Germinal center (tissue), 1 donor: ENCODE data around the gene DTNB.
"Not testable (repeated sequence)": the region's sequence is repeated elsewhere in the genome, so short reads cannot be mapped to it uniquely, and the experiment has no call there.

Experiments used
- DNase-seq: peaks from one replicate; pipeline ENCODE4 v3.0.0; 2012; ENCODE audit warnings: mixed read lengths, low spot score

DTNB gene

DNA sequence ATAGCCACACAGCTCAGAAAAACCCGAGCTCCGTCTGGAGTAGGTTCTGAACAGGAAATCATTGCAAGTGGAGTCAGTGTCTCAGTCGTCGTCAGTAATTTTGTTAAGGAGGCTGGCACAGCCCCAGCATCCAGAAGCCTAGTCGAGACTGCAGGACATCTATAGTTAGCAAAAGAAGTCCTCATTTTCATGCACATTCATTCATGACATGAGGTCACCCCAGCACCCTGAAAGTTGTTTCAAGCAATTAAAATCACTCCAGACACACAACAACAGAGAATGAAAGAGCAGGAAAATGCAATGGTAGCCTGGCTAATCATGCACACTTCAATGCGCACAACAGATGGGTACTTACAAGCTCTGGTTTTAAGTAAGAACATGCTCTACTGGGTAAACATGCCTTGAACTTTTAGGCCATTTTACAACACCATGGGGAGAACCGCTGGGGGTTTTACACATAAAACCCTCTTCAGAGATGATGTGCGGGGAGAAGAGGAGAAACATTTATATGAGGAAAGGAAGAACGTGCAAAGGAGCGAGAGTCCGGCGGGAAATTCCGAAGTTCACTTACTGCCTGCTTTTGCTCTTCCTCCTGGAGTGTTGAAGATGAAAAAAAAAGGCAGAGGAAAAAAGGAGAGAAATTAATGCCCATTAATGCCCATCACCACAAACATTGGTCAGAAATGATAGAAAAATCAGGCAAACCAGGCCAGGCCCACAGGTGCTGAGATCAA, 254.3 kb downstream of the DTNB start:
- DNase-seq, result peak; percentile 31

DNA sequence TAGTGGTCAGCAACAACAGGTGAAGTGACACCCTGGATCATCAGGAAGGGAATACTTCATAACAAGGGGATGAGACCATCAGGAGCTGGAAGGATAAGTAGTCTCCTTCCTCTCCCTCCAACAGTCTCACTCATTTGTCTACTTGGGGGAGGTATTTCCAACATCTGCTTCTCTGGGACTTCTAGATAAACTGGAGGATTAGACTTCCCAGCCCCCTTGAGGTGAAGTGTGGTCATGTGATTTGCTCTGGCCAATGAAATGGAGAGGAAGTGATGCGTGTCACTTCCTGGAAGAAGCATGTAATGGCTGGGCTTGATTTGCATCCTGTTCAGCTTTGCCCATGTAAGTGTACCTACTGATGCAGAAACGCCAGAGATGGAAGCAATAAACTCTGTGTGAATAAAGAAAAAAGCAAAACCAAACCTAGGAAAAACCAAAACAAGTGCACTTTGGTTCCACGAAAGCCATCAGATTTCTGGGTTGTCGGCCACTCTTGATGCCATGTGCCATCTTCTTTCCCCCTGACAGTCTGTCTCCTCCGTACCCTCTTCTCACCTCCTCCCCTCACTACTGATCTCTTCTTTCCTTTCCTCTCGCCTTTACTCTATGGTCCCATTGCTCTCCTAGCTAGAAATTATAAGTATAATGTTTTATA, 255.5 kb downstream of the DTNB start:
- peak; percentile 81 for DNase-seq

DNA sequence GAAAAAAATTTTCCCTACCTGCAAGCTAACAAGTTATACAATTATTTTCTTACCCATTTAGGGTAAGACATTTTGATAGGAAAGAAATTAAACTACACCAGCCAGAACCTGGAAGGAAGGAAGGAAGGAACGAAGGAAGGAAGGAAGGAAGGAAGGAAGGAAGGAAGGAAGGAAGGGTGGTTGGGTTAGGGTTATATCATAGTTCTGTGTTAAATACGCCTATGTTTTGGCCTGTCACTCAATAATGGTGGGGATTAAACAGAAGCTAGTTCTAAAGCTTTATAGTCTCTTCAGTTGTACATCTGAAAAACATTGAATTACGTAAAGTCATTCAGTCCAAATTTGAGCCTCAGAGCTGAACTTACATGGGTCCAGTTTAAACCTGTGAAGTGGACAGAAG, 256.7 kb downstream of the DTNB start:
- DNase-seq, result no peak

DNA sequence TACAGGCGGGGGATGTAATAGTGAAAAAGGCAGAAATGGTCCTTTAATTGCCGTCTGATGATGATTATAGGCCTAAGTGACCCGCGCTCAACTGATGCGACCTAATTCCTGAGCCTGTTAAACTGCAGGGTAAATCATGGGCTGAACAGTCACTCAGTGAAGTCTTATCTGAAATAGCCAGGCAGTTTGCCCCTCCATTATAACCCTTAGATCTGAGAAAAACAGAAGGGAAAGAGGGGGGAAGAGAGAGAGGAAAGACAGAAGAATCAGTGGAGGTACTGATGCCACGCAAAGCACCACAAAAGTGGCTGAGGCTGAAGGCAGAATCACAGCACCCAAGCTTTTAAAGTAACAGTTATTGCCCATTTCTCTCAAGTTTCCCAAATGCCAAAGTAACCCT, 258.6 kb downstream of the DTNB start:
- DNase-seq, result no peak

DNA sequence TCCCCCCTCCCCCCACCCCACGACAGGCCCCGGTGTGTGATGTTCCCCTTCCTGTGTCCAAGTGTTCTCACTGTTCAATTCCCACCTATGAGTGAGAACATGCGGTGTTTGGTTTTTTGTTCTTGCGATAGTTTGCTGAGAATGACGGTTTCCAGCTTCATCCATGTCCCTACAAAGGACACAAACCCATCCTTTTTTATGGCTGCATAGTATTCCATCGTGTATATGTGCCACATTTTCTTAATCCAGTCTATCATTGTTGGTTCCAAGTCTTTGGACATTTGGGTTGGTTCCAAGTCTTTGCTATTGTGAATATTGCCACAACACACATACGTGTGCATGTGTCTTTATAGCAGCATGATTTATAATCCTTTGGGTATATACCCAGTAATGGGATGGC, 260.0 kb downstream of the DTNB start:
- DNase-seq, result not testable (repeated sequence)

DNA sequence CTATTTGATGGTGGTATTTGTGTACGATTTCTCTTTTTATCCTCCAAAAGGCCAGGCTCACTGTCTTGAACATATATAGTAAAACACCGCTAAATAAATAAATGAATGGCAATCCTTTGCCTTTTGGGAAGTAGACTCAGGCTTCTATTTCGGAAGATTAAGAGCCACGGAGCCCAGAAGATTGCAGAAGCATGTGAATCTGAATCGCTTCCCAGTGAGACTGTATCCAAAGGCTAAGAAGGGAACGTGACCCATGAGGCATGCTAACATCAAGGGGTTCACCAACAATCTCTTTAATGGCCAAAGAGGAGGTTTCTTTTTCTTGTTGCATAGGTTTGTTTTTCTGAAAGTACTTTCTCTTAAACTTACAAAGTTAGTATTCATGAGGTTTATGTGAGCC, 261.6 kb downstream of the DTNB start:
- DNase-seq, result no peak

DNA sequence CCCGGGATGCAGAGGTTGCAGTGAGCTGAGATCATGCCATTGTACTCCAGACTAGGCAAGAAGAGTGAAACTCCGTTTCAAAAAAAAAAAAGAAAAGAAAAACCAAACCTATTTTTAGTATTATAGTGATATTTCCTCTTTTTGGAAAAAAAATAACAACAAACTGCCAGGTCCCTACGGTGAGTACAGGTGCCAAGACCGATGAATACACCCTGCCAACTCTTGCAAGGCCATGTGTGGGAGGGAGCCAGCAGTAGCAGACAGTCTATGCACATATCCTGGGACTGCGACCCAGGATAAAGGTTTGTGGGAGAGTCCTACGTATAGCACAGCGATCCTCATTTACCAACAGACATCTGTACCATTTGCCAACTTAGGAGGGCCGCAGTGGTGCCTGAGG, 262.1 kb downstream of the DTNB start:
- DNase-seq, result peak; percentile 51

DNA sequence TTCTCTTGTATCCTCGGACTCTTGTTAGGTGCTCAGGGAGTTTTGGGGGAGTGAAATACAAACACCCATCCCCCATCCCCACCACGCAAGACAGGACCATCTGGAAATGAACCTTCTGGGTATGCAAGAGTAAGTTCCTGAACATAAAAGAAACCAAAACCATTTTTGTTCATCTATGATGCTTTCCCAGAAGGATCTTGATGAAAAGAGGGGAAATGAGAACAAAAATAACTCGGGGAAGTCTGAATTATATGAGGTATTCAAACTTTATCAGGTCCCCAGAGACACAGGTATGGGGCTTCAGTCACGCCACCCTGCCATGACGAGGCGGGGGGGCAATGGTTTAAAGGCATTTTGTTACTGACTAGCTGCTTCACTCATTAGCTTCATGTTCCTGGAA, 263.0 kb downstream of the DTNB start:
- peak; percentile 42 for DNase-seq

DNA sequence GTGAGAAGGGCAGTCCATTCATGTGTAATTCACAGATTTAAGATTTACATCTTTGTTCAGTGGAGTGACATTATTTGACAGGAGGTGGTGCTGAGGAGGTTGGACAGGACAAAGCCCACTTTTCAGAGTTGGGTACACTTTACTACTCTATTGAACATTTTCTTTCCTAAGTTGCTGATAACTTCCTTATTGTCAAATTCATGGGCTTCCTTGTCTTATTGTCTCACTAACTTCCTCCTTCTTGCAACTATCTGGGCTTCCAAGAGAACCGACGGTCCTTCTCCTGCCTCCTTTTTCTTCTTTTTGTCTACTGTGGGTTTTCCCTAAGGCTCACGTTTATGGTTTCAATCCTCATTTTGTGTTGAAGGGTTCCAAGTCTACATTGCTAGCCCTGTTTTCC, 263.9 kb downstream of the DTNB start:
- DNase-seq, result no peak

DNA sequence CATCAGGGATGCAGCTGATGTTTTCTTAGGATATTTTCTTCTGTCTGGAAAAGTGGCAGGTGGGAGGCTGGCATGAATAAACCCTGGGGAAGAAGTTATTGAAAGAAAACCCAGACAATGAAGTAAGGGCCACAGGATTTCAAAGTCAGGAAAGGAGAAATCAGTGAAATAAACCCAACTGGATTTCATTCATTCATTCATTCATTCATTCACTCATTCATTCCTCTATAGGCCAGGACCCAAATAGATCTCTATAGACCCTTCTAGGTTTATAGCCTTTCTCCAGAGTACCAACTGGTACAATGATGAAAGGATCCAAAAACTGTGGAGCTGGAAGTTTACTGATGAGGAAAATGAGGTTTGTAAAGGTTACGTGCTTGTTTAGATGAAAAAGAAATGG, 264.3 kb downstream of the DTNB start:
- no peak for DNase-seq

DNA sequence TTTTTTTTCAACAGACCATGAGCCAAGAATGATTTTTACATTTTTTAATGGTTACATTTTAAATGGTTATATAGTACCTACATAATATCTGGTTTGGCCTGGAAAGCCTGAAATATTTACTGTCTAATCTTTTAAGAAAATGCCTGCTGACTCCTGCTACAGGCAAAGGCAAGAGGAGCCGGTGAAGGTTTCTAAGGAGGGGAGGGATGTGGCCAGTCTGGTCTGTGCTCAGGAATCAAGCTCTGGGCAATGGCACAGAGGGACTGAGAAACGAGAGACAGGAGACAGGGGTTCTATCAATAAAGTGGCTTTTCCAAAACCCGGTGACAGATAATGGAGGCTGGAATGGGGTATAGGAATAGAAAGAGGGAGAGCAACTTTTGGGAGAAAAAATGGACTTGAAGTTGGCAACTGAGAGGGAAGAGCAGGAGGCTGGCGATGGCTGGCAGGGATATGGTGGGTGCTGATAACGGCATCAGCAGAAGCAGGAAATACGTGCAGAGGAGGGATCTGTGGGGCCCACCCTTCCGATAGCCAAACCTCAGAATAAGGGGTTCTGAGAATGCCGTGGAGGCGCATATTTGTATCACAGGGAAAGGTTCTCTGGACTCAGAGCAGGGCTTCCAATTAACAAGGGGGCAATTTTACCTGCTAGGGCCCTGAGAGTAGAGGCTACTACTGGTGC, 267.6 kb downstream of the DTNB start:
- DNase-seq, result no peak

DNA sequence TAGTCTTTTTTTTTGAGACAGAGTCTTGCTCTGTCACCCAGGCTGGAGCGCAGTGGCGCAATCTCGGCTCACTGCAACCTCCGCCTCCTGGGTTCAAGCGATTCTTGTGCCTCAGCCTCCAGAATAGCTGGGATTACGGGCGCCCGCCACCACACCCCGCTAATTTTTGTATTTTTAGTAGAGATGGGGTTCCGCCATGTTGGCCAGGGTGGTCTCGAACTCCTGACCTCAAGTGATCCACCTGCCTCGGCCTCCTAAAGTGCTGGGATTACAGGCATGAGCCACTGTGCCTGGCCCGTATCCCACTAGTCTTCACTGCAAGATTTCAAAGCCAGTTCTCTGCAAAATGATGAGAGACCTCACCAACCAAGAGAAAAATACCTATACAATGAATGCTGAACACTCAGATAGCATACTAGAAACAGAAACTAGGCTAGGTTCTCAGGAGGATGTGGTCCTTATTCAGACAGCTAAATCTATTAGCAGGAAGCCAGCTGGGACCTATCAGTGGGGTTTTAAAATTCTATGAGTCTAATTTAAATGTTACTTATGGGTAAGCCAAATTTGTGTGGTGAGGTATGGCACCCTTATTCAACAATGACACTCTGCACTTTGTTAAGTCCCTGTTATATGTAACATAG, 270.1 kb downstream of the DTNB start:
- peak; percentile 81 for DNase-seq

DNA sequence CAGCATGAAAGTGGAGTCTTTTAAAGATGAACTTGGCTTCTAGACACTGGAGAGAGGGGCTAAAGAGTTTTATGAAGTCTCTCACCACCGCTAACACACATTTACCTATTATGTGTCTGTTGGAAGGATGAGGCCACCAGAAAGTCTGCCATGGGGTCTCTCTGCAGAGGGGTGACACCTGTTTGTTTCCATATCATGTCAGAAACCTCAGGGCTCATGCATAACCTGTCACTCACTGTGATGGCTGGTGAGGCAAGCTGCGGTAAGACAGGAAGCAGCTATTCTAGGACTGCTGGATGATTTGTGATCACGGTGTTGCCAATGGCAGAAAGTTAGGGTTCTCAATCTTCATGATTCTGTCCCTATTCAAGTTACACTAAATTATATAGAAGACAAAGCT, 270.9 kb downstream of the DTNB start:
- DNase-seq, result peak; percentile 57

DNA sequence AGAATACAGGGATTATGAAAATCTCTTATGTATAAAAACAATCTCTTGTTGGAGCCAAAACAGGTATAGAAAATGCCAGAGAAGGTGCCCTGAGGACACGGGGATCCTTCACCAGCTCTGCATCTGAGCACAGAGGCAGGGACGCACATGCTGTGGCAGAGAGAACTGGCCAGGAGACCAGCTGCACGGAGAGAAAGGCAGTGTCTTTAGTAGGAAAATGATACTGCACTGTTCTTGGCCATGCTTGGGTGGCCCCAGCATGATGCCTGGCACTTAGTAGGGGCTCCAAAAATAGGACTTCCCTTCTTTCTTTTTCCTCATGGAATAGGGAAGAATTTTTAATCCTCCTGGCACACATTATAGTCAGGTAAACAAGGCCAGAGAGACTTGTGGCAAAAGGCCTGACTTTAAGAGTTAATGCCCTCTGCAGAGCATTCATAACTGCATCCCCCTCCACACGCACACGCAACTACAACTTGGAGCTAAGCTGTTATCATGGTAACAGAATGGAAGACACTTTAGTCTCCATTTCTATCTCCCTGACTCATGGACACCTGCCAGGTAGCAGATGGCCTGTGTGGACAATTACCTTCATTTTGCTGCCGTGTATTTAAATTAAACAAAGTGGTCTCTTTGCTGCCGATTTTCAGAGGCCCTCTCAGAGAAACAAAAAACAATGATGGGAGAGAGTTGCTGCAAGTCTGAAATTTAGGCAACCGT, 271.9 kb downstream of the DTNB start:
- no peak for DNase-seq

DNA sequence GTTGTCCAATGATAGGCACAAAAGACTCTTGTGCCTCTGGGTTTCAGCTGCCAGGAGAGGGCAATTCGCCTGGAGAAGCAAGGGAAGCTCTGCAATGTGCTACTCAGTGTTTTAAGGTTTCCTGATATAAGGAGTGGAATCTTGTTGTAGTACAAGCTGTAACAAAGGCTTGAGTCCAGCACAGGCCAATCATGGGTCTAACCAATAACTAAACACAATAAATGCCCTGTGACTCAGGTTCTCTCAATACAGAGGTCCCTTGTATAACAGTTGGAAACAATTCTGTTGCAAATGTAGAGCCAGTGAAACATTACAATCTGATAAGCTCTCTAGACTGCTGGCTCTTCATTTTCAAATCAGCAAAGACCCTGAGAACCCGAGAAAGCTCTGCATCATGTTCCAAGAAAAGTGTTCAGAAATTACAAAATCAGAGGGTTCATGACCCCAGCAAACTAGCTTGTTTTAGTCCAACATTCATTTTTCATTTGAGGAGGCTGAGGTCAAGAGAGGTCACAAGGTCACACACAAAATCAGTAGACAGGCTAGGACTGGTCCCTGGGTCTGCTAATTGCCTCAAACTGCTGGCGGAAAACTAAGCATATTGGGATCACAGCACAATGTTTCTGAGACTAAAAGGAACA, 272.7 kb downstream of the DTNB start:
- no peak for DNase-seq

DNA sequence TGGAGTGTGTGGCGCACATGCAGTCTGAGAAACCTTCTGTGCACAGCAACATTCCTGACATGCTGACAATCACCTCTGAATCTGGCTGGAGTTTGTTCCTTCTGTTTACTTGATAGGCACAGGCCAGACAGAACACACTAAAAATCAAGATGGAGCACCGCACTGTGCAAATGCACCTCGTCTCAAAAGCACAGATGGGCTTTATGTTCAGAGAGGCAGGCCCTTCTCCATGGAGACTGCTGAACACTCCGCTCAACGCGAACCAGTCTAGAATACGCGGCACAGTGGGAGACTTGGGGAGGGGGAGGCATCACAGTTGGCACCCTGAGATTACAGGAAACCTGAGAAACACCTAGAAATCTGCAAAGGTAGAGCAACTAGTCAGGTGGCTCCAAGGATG, 273.2 kb downstream of the DTNB start:
- DNase-seq, result no peak

DNA sequence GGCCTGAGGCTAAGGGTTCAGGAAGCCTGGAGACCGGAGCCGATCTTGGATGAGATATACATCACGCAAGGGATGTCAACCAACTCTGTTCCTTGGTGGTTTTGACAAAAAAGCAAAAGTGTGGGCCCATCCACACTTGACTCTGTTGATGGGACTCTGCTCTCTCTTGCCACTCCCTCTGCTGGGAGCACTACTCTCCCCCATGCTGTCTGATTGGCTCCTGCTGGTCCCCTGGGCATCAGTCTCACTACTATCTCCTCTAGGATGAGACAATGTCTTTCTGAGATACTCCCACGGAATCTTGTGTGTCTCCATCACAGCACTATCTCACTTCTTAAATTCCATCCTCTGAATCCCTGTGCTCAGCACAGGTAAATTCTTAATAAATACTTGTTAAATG, 274.8 kb downstream of the DTNB start:
- no peak for DNase-seq

DNA sequence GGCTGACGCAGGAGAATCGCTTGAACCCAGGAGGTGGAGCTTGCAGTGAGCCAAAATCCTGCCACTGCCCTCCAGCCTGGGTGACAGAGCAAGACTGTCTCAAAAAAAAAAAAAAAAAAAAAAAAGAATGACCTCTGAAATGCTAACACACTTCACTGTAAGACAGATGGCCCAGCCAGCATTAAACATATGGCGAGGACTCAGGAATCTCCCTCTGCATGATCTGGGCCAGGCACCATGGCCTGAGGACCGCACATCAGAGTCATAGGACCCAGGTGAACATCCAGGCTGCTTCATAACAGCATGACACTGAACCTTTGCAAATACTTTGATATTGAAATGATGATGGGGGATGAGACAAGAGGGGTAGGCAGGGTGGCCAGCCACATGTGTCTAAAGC, 275.6 kb downstream of the DTNB start:
- DNase-seq, result no peak

DNA sequence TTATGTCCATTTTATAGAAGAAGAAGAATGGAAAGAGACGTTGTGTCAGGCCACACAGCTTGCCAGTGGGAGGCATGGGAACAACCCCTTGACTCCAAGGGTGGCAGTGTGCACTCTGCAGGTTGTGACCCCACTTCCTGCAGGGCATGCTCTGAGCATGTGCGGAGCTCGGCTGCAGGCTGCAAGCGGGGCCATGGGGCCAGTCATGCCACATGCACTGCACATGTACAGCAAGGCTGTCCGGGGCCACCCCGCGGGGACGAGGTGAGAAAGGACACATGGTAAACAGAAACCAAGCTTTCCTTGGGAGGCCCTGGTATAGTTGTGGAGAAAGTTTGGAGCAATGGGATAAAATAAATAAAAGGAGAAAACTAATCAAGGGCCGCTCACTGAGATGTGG, 284.2 kb downstream of the DTNB start:
- DNase-seq, result no peak

DNA sequence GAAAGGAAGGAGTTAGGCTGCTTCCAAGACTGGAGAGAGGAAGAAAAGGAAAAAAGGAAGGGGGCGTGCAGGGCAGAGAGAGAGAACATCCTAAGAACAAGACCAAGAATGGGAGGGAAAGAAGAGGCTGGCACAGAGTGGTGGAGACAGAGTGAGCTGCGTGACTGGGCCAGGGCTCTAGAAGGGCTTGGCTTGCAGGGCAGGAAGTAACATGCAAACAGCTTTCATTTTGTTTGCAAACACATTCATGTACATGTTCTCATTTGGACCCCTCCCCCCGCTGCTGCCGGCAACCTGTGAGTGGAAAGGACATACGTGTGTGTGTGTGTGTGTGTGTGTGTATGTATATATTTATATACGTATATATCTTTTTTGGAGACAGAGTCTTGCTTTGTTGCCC, 284.9 kb downstream of the DTNB start:
- DNase-seq, result peak; percentile 27

DNA sequence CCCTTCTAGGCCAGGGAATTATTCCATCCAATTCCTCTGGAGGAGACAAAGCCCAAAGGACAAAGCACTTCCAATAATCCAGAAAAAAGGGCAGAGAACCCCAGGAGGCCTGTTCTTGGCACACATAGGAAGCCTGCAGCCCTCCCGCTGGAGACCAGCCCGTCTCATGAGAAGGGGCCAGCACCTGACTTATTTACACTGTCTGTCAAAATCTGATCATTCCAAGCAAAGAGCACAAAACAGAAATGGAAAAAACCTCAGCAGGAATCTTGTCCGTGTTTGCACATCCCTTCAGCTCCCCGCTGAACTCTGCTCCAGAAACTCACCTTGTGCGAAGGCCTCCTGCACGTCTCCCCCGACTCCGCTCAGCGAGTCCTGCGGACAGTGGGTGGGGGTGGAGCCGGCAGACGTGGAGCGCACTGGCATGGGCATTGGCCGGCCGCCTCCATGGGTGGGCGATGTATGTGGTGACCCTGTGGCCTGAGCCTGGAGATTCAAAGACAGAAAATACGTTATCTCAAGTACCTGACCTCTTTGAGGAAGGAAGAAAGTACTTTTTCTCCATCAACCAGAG, 285.4 kb downstream of the DTNB start:
- DNase-seq, result no peak
